ENCODE results near the gene SLC38A7.

DNA sequence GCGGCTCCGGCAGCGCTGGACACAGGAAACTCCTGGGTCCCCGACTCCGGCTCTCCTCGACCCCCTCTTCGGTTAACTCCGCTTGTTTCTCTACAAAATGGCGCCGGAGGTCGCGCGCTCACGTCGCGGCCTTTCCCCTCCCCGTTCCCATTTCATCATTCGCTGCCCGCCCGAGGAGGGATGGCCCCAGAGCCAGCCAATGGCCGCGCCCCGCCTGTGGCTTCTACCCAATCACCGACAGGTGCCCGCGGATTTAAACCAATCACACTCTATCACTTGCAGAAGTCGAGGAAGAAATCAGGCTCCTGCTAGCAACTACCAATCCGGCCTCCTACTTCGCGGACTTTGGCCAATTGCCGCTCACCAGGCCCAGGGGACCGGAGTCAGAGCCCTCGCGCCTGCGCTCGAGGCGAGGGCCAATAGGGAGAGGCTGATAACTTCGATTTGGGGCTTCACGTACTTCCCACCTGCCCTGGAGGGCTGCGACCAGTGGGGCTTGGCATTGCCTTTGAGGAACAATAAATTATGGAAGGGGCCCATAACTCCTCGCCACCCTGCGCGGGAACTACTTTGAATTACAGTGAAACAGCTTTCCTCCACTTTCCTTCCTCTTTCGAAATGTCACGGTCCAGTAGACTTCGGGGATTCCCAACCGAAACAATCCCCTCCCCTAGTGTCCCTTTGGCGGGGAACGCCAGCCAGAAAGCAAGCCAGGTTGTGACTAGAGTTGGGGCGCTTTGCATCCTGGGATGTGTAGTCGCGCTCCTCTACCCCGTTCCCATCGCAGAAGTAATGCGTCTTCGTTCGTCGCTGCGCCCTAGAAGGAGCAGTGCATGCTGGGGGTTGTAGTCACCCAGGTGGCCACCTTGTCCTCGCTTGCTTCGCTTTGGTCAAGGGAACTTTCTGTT lies 54.6 kb downstream of the SLC38A7 start, which contains the start of gene CNOT1:
- TF ChIP-seq EZH2phosphoT487 (IDR thresholded peaks at IDR 0.05; ENCODE audit: borderline replicate concordance) = no peak
- TF ChIP-seq YY1 (IDR thresholded peaks at IDR 0.05; ENCODE audit: extremely low read depth, insufficient replicate concordance, low read depth, low read length) = peak; percentile 95
- TF ChIP-seq EZH2 (IDR thresholded peaks at IDR 0.05) = no peak
- TF ChIP-seq POLR2AphosphoS5 (IDR thresholded peaks at IDR 0.05; ENCODE audit: low read depth, low read length) = peak; percentile 89
- TF ChIP-seq CTCF (IDR thresholded peaks at IDR 0.05 in 2 of 3, conservative IDR thresholded peaks at IDR 0.05 in 1 of 3; ENCODE audit: borderline replicate concordance in 1 of 3, insufficient read depth in 1 of 3, low read depth in 2 of 3, low read length in 2 of 3) = no peak
- TF ChIP-seq SIN3A (IDR thresholded peaks at IDR 0.05; ENCODE audit: low read depth) = no peak
- no peak for TF ChIP-seq REST (IDR thresholded peaks at IDR 0.05; ENCODE audit: low read depth)
- peak; percentile 40 for TF ChIP-seq POLR2A (IDR thresholded peaks at IDR 0.05; ENCODE audit: borderline replicate concordance, extremely low read depth, insufficient read depth, insufficient read length)
- TF ChIP-seq FOSL1 (IDR thresholded peaks at IDR 0.05; ENCODE audit: low read depth) = no peak
- TF ChIP-seq CEBPB (IDR thresholded peaks at IDR 0.05; ENCODE audit: low read depth) = no peak
- TF ChIP-seq ELF1 (IDR thresholded peaks at IDR 0.05; ENCODE audit: borderline replicate concordance, low read depth) = no peak
- TF ChIP-seq JUND (IDR thresholded peaks at IDR 0.05) = no peak
- TF ChIP-seq, protein P1, sequence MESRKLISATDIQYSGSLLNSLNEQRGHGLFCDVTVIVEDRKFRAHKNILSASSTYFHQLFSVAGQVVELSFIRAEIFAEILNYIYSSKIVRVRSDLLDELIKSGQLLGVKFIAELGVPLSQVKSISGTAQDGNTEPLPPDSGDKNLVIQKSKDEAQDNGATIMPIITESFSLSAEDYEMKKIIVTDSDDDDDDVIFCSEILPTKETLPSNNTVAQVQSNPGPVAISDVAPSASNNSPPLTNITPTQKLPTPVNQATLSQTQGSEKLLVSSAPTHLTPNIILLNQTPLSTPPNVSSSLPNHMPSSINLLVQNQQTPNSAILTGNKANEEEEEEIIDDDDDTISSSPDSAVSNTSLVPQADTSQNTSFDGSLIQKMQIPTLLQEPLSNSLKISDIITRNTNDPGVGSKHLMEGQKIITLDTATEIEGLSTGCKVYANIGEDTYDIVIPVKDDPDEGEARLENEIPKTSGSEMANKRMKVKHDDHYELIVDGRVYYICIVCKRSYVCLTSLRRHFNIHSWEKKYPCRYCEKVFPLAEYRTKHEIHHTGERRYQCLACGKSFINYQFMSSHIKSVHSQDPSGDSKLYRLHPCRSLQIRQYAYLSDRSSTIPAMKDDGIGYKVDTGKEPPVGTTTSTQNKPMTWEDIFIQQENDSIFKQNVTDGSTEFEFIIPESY (IDR thresholded peaks at IDR 0.05; ENCODE audit: extremely low read depth, insufficient replicate concordance, low read length) = no peak
- no peak for TF ChIP-seq RAD21 (IDR thresholded peaks at IDR 0.05; ENCODE audit: low read depth)
